OCI-M1 (cell line): ENCODE data around the gene MAD1L1.

Experiments
- DNase-seq: peaks from one replicate; lab custom pipeline; 2025; lab: John Stamatoyannopoulos, UW

MAD1L1 gene

GRCh38 chr7:2218444-2218785 lies 14.3 kb downstream of the MAD1L1 start:
- no peak for DNase-seq

- DNase-seq, result no peak
These were observed 14.9 kb downstream of the MAD1L1 start for GRCh38 chr7:2217716-2218443.

GRCh38 chr7:2217206-2217605 lies 15.5 kb downstream of the MAD1L1 start:
- DNase-seq, result no peak

GRCh38 chr7:2215851-2216250 lies 16.9 kb downstream of the MAD1L1 start:
- DNase-seq, result no peak

- DNase-seq, result no peak
These were observed 18.1 kb downstream of the MAD1L1 start for GRCh38 chr7:2214636-2215035.

- DNase-seq, result no peak
These were observed 19.1 kb downstream of the MAD1L1 start for GRCh38 chr7:2213551-2214215.

- DNase-seq, result no peak
These were observed 19.8 kb downstream of the MAD1L1 start for GRCh38 chr7:2212906-2213305.

GRCh38 chr7:2211926-2212325 lies 20.8 kb downstream of the MAD1L1 start:
- no peak for DNase-seq

GRCh38 chr7:2211259-2211880 lies 21.4 kb downstream of the MAD1L1 start:
- no peak for DNase-seq

GRCh38 chr7:2210551-2211258 lies 22.0 kb downstream of the MAD1L1 start:
- no peak for DNase-seq

GRCh38 chr7:2209961-2210323 lies 22.8 kb downstream of the MAD1L1 start:
- DNase-seq, result no peak

- peak; percentile 1 for DNase-seq
These were observed 23.4 kb downstream of the MAD1L1 start for GRCh38 chr7:2209146-2209960.

GRCh38 chr7:2208712-2209111 lies 24.0 kb downstream of the MAD1L1 start:
- DNase-seq, result no peak

- no peak for DNase-seq
These were observed 27.5 kb downstream of the MAD1L1 start for GRCh38 chr7:2205036-2205780.

- no peak for DNase-seq
These were observed 28.3 kb downstream of the MAD1L1 start for GRCh38 chr7:2204446-2204845.

GRCh38 chr7:2203766-2204300 lies 28.9 kb downstream of the MAD1L1 start:
- DNase-seq, result no peak

GRCh38 chr7:2202901-2203765 lies 29.6 kb downstream of the MAD1L1 start:
- DNase-seq, result no peak

- DNase-seq, result no peak
These were observed 30.4 kb downstream of the MAD1L1 start for GRCh38 chr7:2202361-2202761.

- no peak for DNase-seq
These were observed 30.9 kb downstream of the MAD1L1 start for GRCh38 chr7:2201686-2202360.
